Colonic mucosa (tissue), 4 donors: ENCODE data around the gene UBN1. TPM values are rescaled to one million over a fixed set of nuclear protein-coding genes. Genes with fewer than 3 reads are reported as not detected.

Experiments
- DNase-seq: peaks from one replicate; pipeline ENCODE4 v3.0.0-alpha.2; 2020
- H3K27ac ChIP-seq: fragments of 200-600 bp; one replicate; pipeline ENCODE4 v1.8.0; 2021
- H3K27me3 ChIP-seq: fragments of 200-600 bp; one replicate; pipeline ENCODE4 v1.8.0; 2021
- H3K36me3 ChIP-seq: fragments of 200-600 bp; one replicate; pipeline ENCODE4 v1.8.0; 2021
- H3K4me1 ChIP-seq: fragments of 200-600 bp; one replicate; pipeline ENCODE4 v1.8.0; 2021; ENCODE audit warnings: mild to moderate bottlenecking
- H3K4me3 ChIP-seq: fragments of 200-600 bp; one replicate; pipeline ENCODE4 v1.8.0; 2021
- H3K9ac ChIP-seq, 2 donors: one replicate each; pipeline ENCODE4 v1.7.0; 2013; ENCODE audit warnings: control low read depth in 2 of 2, low read depth in 2 of 2, low read length in 2 of 2
- H3K9me3 ChIP-seq: fragments of 200-600 bp; one replicate; pipeline ENCODE4 v1.8.0; 2021
- intact Hi-C: fragments of 100-400 bp; cut with DNase I; formaldehyde crosslinking; loops from one replicate; pipeline ENCODE4 v1.14.1; 2022
- total RNA-seq, 2 donors: library from RNA; stranded (reverse); fragmentation: NEBNext Ultra II Directional in 1 of 2; extraction: Animal tissue kit (Norgen Biotek cat#: 25700) in 1 of 2; gene quantifications; one replicate each; pipeline ENCODE4 v1.2.1, GENCODE V29; 2021
- TF ChIP-seq, protein P1 (sequence below): fragments of 200-600 bp; IDR thresholded peaks from one replicate; pipeline ENCODE4 v1.8.0; 2022; ENCODE audit warnings: antibody characterized with exemption, mild to moderate bottlenecking
- donor health status: healthy.
- donor health status: DM: no; HTN: no; CAD: no.
- donor health status: DM: no; HTN: no; CAD: no.

The UBN1 gene
- total RNA-seq, 2 donors from 2014 or later: 34.7 to 41.7 TPM

DNA sequence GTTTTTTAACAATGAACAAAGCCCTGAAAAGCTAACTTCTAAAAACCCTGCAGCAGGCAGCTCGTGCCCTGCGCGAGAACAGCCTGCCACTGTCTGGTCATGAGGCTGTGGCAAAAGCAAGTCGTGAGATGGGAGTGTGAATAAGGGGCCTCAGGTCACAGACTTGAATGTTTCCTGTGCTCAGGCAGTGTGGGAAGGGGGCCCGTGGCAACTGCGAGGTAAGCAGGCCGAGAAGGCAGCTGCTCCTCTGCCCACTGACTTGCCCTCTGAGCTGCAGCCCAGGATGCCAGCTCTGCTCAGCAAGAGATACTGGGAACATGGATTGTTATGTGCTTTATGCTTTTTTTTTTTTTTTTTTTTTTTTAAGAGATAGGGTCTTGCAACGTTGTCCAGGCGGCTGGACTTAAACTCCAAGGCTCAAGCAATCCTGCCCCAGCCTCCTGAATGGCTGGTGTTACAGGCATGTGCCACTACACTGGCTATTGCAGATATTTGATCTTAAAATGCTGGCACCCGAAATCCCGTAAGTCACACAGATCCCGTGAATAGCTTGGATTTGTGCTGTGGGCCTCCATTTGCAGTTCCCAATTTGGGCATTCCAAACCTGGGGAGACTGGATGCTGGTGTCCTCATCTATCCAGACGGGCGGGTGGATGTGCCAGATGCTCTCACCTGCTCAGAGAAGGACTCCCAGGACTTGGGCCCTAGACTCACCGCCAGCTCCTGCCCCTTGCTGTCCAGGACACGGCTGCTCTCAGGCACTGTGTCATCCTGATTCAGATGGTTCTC lies 44.0 kb downstream of the UBN1 start:
- intact Hi-C loops: no loop called here
- H3K4me3 ChIP-seq: no peak overlapping the region
- H3K36me3 ChIP-seq: no peaks in the 10 kb centered on the region
- no peak for DNase-seq
- no peaks in the 10 kb centered on the region for H3K4me1 ChIP-seq
- no peak overlapping the region for H3K27ac ChIP-seq
- no peaks in the 10 kb centered on the region for H3K27me3 ChIP-seq
- no peaks in the 10 kb centered on the region for H3K9me3 ChIP-seq
- TF ChIP-seq, protein P1, sequence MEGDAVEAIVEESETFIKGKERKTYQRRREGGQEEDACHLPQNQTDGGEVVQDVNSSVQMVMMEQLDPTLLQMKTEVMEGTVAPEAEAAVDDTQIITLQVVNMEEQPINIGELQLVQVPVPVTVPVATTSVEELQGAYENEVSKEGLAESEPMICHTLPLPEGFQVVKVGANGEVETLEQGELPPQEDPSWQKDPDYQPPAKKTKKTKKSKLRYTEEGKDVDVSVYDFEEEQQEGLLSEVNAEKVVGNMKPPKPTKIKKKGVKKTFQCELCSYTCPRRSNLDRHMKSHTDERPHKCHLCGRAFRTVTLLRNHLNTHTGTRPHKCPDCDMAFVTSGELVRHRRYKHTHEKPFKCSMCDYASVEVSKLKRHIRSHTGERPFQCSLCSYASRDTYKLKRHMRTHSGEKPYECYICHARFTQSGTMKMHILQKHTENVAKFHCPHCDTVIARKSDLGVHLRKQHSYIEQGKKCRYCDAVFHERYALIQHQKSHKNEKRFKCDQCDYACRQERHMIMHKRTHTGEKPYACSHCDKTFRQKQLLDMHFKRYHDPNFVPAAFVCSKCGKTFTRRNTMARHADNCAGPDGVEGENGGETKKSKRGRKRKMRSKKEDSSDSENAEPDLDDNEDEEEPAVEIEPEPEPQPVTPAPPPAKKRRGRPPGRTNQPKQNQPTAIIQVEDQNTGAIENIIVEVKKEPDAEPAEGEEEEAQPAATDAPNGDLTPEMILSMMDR: no peak
- no peak overlapping the region for H3K9ac ChIP-seq

DNA sequence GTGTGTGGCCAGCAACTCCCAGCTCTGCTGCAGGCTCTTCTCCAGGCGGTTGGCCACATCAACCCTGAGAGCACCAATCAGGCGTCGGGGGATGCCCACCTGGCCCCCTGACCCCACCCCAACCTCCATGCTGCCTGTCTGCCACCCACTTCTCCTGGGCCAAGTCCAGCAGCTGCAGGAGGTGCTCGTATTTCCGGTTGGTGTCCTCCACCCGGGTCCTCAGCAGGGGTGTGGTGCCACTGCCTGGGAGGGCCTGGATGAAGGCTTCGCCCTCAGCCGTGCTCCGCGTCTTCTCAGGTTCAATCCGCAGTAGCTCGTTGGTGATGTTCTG lies 44.6 kb downstream of the UBN1 start:
- Histone ChIP-seq H3K9me3 (no peaks in the 10 kb centered on the region), H3K27me3 (no peaks in the 10 kb centered on the region), H3K27ac (no peak overlapping the region), H3K9ac (no peak overlapping the region), H3K4me3 (no peak overlapping the region), H3K36me3 (no peaks in the 10 kb centered on the region), H3K4me1 (no peaks in the 10 kb centered on the region)
- TF ChIP-seq, protein P1: no peak
- DNase-seq: no peak
- intact Hi-C loops: no loop called here

DNA sequence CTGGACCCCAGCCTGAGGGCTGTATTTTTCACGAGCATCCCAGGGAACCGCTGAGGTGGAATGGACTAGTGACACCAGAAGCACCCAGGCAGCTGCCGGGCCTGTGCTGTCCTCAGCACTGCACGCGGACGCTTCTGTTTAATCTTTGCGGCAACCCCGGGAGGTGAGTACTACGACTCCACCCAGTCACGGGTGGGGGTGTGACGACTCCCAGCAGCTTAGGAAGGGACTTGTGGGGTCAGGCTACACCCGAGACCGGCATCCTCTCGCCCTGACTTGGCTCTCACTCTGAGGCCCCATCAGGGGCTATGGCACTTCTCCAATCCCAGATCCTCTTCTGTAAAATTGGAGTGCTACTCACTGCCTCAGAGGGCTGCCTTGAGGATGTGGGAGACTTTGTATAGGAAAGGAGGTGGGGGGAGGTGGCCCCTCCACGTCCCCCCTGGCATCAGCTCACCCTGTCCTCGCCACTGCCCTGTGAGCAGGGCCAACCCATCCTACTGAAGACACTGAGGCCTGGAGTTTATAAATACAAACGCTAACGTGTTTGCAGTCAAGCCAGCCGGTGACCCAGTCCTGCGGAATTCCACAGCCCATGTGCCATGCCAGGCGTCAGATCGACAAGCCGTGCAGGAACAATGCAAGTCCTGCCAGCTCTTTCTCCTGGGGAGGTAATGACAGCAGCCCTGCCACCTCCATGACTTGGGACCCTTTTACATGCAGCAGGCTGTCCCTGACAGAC lies 45.3 kb downstream of the UBN1 start:
- H3K4me1 ChIP-seq: no peaks in the 10 kb centered on the region
- intact Hi-C loops: no loop called here
- no peaks in the 10 kb centered on the region for H3K36me3 ChIP-seq
- TF ChIP-seq, protein P1: no peak
- H3K9me3 ChIP-seq: no peaks in the 10 kb centered on the region
- no peak overlapping the region for H3K27ac ChIP-seq
- no peak overlapping the region for H3K9ac ChIP-seq
- DNase-seq: no peak
- no peak overlapping the region for H3K4me3 ChIP-seq
- no peaks in the 10 kb centered on the region for H3K27me3 ChIP-seq

DNA sequence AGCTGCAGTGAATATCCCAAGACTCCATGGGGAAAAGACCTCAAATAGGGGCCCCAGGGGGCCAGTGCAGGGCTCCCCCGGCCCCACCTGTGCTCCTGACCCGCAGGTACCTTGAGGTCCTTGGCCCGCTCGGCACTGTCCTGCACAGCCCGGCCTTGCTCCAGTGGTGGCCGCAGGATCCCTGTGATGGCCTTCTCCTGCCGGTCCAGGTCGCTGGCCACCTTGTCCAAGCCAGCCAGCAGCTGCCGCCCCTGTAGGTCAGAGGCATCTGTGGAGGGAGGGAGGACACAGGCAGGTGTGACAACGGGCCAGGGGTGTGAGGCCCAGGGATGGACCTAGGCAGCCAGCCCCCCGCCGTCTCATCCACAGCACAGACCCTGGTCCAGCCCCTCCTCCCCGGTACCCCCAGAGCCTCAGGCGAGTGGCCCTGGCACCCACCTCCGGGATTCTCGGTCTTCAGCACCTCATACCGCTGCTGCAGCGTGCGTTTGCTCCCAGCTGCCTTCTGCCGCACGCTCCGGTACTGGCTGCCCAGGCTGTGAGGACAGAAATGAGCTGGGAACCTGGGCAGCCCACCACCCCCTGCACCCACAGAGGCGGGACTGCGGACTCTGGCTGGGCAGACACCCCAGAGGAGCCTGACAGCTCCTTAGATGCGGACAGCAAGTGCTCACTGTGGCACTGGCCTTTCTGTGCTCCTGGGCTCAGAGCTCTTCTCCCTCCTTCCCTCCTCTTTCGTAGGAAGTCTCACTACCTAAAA lies 46.0 kb downstream of the UBN1 start:
- intact Hi-C loops: no loop called here
- H3K27ac ChIP-seq: no peak overlapping the region
- TF ChIP-seq, protein P1: no peak
- DNase-seq: no peak
- H3K9me3 ChIP-seq: no peaks in the 10 kb centered on the region
- H3K27me3 ChIP-seq: no peaks in the 10 kb centered on the region
- no peak overlapping the region for H3K4me3 ChIP-seq
- H3K4me1 ChIP-seq: no peaks in the 10 kb centered on the region
- H3K36me3 ChIP-seq: no peaks in the 10 kb centered on the region
- peak overlapping the region in 1 of 2 donors; percentile 4 for H3K9ac ChIP-seq

DNA sequence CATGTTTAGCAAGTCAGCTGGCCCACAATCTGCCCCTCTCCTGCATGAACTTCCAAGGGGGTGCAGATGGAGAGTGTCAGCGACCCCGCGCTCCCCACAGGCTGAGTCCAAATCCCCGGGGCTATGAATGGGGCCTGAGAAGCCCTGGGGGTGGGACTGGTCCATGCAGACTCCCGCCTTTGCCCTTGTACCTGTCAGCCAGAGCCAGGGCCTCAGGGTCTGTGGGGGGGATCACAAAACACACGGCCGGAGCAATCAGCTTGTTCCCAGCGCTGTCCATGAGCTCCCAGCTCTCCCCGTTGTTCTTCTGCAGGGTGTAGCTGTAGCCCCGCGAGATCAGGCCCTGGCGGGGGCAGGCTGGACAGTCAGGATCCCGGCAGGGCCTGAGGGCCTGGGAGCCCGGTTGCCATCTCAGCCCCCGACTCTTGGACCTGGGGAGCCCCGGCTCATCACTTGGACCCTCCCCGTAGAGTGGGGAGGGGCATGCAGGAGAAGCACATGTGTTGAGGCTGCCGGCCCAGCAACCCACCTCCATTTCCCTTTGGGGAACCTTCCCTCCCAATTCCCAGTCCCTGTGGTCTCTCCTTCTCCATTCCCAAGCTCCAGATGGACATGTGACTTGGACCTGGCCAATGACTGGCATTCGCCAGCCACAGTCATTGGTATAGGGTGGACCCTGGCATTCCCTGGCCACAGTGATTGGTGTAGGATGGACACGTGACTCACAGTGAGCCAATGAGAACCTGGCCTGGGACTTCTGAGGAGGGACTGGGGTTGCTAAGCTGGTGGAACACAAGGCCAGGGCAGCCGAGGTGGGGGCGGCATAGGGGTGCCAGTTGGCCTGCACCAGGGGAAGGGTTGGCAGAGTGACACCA lies 47.2 kb downstream of the UBN1 start:
- Histone ChIP-seq H3K27ac (no peak overlapping the region), H3K36me3 (no peaks in the 10 kb centered on the region), H3K4me3 (no peak overlapping the region), H3K27me3 (no peaks in the 10 kb centered on the region), H3K9ac (no peak overlapping the region), H3K9me3 (no peaks in the 10 kb centered on the region), H3K4me1 (no peaks in the 10 kb centered on the region)
- DNase-seq: no peak
- intact Hi-C loops: no loop called here
- TF ChIP-seq, protein P1: no peak
